GM23338 (cell line): Measurements from ENCODE around the gene PTPRJ.
"Not testable (repeated sequence)": the region's sequence is repeated elsewhere in the genome, so short reads cannot be mapped to it uniquely, and the experiment has no call there.

Experiments
- EZH2phosphoT487 ChIP-seq: fragments of 200-600 bp; sonication (generic); IDR thresholded peaks from one replicate; pipeline ENCODE4 v1.8.1; 2018; ENCODE audit warnings: antibody characterized with exemption; ENCODE audit not compliant: unreplicated experiment
- NANOG ChIP-seq: IDR thresholded peaks from 2 replicates; pipeline ENCODE4 v1.6.1; 2016; ENCODE audit warnings: antibody characterized with exemption, borderline replicate concordance
- REST ChIP-seq: IDR thresholded peaks from one replicate; pipeline ENCODE4 v1.6.1; 2018; ENCODE audit warnings: antibody characterized with exemption; ENCODE audit not compliant: unreplicated experiment
- ZNF114 ChIP-seq: fragments of 250-450 bp; sonication (Bioruptor Pico); IDR thresholded peaks from 2 replicates; pipeline ENCODE4 v1.5.0; 2020; ENCODE audit warnings: mild to moderate bottlenecking, moderate library complexity
- TF ChIP-seq, protein P1 (sequence below), 2 experiments: fragments of 200-600 bp in 1 of 2; sonication (generic) in 1 of 2; conservative IDR thresholded peaks; 2 replicates each; pipeline versions ENCODE4 v1.5.1 to v1.6.1; 2016 to 2017; ENCODE audit warnings: antibody characterized with exemption in 2 of 2, low read depth in 2 of 2, mild to moderate bottlenecking in 2 of 2, moderate library complexity in 1 of 2

- TF ChIP-seq, protein P1, sequence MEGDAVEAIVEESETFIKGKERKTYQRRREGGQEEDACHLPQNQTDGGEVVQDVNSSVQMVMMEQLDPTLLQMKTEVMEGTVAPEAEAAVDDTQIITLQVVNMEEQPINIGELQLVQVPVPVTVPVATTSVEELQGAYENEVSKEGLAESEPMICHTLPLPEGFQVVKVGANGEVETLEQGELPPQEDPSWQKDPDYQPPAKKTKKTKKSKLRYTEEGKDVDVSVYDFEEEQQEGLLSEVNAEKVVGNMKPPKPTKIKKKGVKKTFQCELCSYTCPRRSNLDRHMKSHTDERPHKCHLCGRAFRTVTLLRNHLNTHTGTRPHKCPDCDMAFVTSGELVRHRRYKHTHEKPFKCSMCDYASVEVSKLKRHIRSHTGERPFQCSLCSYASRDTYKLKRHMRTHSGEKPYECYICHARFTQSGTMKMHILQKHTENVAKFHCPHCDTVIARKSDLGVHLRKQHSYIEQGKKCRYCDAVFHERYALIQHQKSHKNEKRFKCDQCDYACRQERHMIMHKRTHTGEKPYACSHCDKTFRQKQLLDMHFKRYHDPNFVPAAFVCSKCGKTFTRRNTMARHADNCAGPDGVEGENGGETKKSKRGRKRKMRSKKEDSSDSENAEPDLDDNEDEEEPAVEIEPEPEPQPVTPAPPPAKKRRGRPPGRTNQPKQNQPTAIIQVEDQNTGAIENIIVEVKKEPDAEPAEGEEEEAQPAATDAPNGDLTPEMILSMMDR (conservative IDR thresholded peaks at IDR 0.05; ENCODE audit: low read depth in 2 of 2): not testable (repeated sequence)
- TF ChIP-seq NANOG; ZNF114 (CRISPR knock-in tag); EZH2phosphoT487; REST: not testable (repeated sequence)
Measured at GRCh38 chr11:47949001-47949675, 31.2 kb upstream of the PTPRJ start.
